ENCODE results near the gene NPAS2. TPM values are rescaled to one million over a fixed set of nuclear protein-coding genes. Genes with fewer than 3 reads are reported as not detected.
A peak's percentile ranks its signal among the peaks of the same experiment; 100 is the strongest.

Gene NPAS2
- total and polyA plus RNA-seq, 12 donors: 4.7 to 51.3 (median 17.6) TPM

DNA sequence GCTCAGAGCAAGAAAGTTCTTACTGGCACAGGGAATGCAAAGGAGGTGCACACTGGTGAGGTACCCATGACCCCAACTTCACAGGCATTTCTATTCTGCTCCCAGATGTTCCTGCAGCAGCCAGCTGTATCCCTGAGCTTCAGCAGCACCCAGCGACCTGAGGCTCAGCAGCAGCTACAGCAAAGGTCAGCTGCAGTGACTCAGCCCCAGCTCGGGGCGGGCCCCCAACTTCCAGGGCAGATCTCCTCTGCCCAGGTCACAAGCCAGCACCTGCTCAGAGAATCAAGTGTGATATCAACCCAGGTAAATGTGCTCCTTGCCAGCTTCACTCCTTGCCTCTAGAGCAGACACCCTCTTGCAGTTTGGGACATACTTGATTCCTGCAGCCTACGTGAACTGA lies 168.0 kb downstream of the NPAS2 start:
- TF ChIP-seq POLR2A (IDR thresholded peaks at IDR 0.05): no peak
- TF ChIP-seq CTCF (IDR thresholded peaks at IDR 0.05): no peak
- no peak overlapping the region for H3K27ac ChIP-seq
- peaks cover 0 to 8% of the 10 kb centered on the region in 2 donors for H3K4me1 ChIP-seq (replicated peaks in 1 of 2)
- intact Hi-C loops (cut with DNase I): loop anchor here in 1 of 2 donors (5.0 kb wide), 1 partner anchor 376 kb away; no protein-coding TSS in a partner anchor
- peak in 3 of 7 donors; percentile 33 to 51 (median 38) for DNase-seq
- H3K27me3 ChIP-seq: no peaks in the 10 kb centered on the region
- WGBS, 4 donors: 36 to 91% (median 65%) methylated on average over 1 to 4 of the region's 4 CpGs
- H3K9me3 ChIP-seq (replicated peaks in 1 of 3): no peaks in the 10 kb centered on the region
- H3K4me3 ChIP-seq: no peak overlapping the region
- H3K36me3 ChIP-seq (replicated peaks in 1 of 2): no peaks in the 10 kb centered on the region

DNA sequence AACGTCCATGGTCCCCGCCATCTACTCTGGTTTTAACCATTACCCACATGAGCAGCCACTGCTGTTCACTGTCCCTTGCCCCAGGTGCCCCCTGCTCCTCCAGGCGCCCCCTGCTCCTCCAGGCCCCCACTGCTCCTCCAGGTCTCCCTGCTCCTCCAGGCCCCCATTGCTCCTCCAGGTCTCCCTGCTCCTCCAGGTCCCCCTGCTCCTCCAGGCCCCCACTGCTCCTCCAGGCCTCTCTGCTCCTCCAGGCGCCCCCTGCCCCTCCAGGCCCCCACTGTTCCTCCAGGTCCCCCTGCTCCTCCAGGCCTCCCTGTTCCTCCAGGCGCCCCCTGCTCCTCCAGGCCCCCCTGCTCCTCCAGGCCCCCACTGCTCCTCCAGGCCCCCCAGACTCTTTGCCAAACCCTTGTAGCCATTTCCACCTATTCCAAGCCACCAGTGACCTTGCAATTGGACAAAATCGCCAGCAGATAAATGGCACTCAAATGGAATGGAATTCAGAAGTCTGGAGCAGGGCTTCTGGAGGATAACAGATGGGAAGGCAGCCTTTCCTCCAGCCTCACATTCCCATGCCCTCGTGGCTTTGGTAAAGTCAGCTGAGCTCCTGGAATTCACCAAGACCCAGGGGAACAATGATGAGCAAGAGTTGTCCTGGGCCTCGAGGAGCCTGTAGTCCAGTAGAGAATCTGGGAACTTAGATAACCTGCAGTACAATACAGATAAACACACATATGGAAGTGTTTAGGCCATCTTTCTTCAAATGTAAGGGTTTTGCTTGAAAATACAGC lies 168.9 kb downstream of the NPAS2 start:
- H3K4me1 ChIP-seq (replicated peaks in 1 of 2): peaks cover 0 to 8% of the 10 kb centered on the region in 2 donors
- no peaks in the 10 kb centered on the region for H3K27me3 ChIP-seq
- 77 to 84% (median 82%) methylated on average over 6 to 8 of the region's 8 CpGs for WGBS, 4 donors
- H3K27ac ChIP-seq: no peak overlapping the region
- no peak overlapping the region for H3K4me3 ChIP-seq
- no peak for DNase-seq
- intact Hi-C loops (cut with DNase I): loop anchor here in 1 of 2 donors (5.0 kb wide), 1 partner anchor 377 kb away; no protein-coding TSS in a partner anchor
- no peaks in the 10 kb centered on the region for H3K9me3 ChIP-seq (replicated peaks in 1 of 3)
- TF ChIP-seq CTCF (IDR thresholded peaks at IDR 0.05) (no peak), POLR2A (IDR thresholded peaks at IDR 0.05) (no peak)
- H3K36me3 ChIP-seq (replicated peaks in 1 of 2): peaks cover 0 to under 1% of the 10 kb centered on the region in 2 donors

DNA sequence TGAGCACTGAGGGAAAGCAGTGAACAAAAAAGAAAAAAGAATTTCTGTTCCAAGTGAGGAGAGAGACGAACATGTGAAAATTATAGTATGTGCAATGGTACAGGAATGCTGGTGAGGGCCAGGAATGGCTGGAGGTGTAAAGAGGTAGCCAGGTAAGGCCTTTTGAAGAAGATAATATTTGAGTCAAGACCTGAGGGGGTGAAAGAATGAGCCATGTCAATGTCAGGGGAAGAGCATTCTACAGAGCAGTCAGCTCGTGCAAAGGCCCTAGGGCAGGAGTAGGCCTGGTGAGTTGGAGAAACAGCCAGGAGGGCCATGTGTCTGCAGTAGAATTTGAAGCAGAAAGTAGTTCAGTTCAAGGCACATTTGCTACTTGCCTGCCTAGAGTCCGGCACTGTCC lies 169.7 kb downstream of the NPAS2 start:
- Histone ChIP-seq H3K4me1 (replicated peaks in 1 of 2) (peaks cover 0 to 2% of the 10 kb centered on the region in 2 donors), H3K36me3 (replicated peaks in 1 of 2) (peaks cover 0 to 7% of the 10 kb centered on the region in 2 donors), H3K27me3 (no peaks in the 10 kb centered on the region), H3K9me3 (replicated peaks in 1 of 3) (no peaks in the 10 kb centered on the region), H3K27ac (no peak overlapping the region), H3K4me3 (no peak overlapping the region)
- no peak for TF ChIP-seq CTCF (IDR thresholded peaks at IDR 0.05)
- no peak for TF ChIP-seq POLR2A (IDR thresholded peaks at IDR 0.05)
- intact Hi-C loops (cut with DNase I): loop anchor here in 1 of 2 donors (5.0 kb wide), 1 partner anchor 377 kb away; no protein-coding TSS in a partner anchor
- no peak for DNase-seq
- WGBS, 4 donors: 92 to 98% (median 96%) methylated on average over 3 of the region's 3 CpGs

GRCh38 chr2:100990166-100990565 lies 170.2 kb downstream of the NPAS2 start:
- no peak for TF ChIP-seq POLR2A (IDR thresholded peaks at IDR 0.05)
- no peak for TF ChIP-seq CTCF (IDR thresholded peaks at IDR 0.05)
- Histone ChIP-seq H3K36me3 (replicated peaks in 1 of 2) (peaks cover 0 to 7% of the 10 kb centered on the region in 2 donors), H3K27me3 (no peaks in the 10 kb centered on the region), H3K27ac (no peak overlapping the region), H3K4me3 (no peak overlapping the region), H3K4me1 (replicated peaks in 1 of 2) (no peaks in the 10 kb centered on the region), H3K9me3 (replicated peaks in 1 of 3) (no peaks in the 10 kb centered on the region)
- intact Hi-C loops (cut with DNase I): no loop called here
- WGBS, 4 donors: 87 to 98% (median 93%) methylated on average over 3 to 9 of the region's 9 CpGs
- DNase-seq: no peak

All from adrenal gland (tissue), 12 donors.